ENCODE data around the gene UBQLNL. TPM values are rescaled to one million over a fixed set of nuclear protein-coding genes. Genes with fewer than 3 reads are reported as not detected.

Gene UBQLNL
- total RNA-seq, 2 experiments from 2014 or later: 0.30 to 0.50 TPM

DNA sequence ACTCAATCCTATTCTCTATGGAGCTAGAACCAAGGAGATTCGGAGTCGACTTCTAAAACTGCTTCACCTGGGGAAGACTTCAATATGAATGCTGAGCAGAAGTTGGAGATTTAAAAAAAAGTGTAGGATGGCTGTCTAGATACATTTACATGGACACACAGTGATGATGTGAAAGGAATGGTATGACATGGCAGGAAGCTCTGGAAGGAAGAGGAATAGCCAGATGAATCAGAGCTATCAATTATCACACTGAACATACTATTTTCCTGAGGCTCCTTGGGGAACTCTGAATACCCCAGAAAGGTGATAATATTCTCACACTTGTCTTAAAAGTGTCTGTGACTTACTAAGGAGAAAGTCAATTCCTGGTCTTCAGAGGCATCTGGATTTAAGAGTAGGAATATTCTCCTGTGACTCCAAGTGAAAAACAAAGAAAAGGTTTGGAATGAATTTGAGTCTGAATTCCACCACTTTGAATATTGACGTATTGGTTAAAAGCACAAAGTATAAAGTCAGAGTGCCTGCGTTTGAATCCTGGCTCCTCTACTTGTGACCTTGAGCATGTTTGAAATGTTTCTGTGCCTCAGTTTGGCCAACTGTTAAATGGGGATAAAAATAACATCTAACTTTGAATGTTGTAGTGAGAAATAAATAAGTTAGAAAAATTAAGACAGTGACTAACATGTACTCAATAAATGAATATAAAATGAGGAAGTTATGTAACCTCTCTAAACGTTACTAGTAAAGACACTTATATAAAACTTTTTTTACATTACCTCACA lies 26.7 kb downstream of the UBQLNL start:
- Histone ChIP-seq H3K9me3 (ENCODE audit: control insufficient read depth in 1 of 2, insufficient read depth in 1 of 2, low read length in 2 of 2) (no peaks in the 10 kb centered on the region), H3K27me3 (ENCODE audit: control insufficient read depth in 1 of 2, insufficient read depth in 2 of 2, low read length in 2 of 2) (no peaks in the 10 kb centered on the region), H3K4me3 (ENCODE audit: low read length) (no peak overlapping the region), H3K27ac (ENCODE audit: low read depth in 1 of 2, low read length in 2 of 2) (no peak overlapping the region), H3K36me3 (ENCODE audit: insufficient read depth, low read length) (no peaks in the 10 kb centered on the region), H3K4me1 (ENCODE audit: insufficient read depth, low read length) (no peaks in the 10 kb centered on the region)
- Mint-ChIP-seq H3K9me3 (no peaks in the 10 kb centered on the region), H3K4me3 (no peak overlapping the region), H3K36me3 (ENCODE audit: low read depth) (no peaks in the 10 kb centered on the region), H3K27me3 (peaks cover 10% of the 10 kb centered on the region), H3K4me1 (ENCODE audit: low read depth) (no peaks in the 10 kb centered on the region), H3K27ac (no peak overlapping the region)
- intact Hi-C loops (cut with DNase I, micrococcal nuclease): loop anchor here in 1 of 2 experiments (10.0 kb wide), 1 partner anchor 235 kb away; no protein-coding TSS in a partner anchor
- ChIA-PET POLR2A (no interaction called here), CTCF (no interaction called here)
- ATAC-seq (ENCODE audit: poor library complexity): no peak
- no peak for DNase-seq
- no peak for TF ChIP-seq CTCF (IDR thresholded peaks at IDR 0.05)

GRCh38 chr11:5488798-5489399 lies 27.6 kb downstream of the UBQLNL start:
- H3K4me3 ChIP-seq (ENCODE audit: low read length): no peak overlapping the region
- no peak for TF ChIP-seq CTCF (IDR thresholded peaks at IDR 0.05)
- Mint-ChIP-seq H3K36me3 (ENCODE audit: low read depth) (no peaks in the 10 kb centered on the region), H3K27me3 (peaks cover 10% of the 10 kb centered on the region), H3K27ac (no peak overlapping the region), H3K4me1 (ENCODE audit: low read depth) (no peaks in the 10 kb centered on the region), H3K9me3 (no peaks in the 10 kb centered on the region), H3K4me3 (no peak overlapping the region)
- ChIA-PET CTCF (no interaction called here), POLR2A (no interaction called here)
- intact Hi-C loops (cut with DNase I, micrococcal nuclease): loop anchor here in 1 of 2 experiments (10.0 kb wide), 1 partner anchor 236 kb away; no protein-coding TSS in a partner anchor
- H3K9me3 ChIP-seq (ENCODE audit: control insufficient read depth in 1 of 2, insufficient read depth in 1 of 2, low read length in 2 of 2): no peaks in the 10 kb centered on the region
- no peak for ATAC-seq (ENCODE audit: poor library complexity)
- H3K27ac ChIP-seq (ENCODE audit: low read depth in 1 of 2, low read length in 2 of 2): no peak overlapping the region
- H3K4me1 ChIP-seq (ENCODE audit: insufficient read depth, low read length): no peaks in the 10 kb centered on the region
- DNase-seq: no peak
- no peaks in the 10 kb centered on the region for H3K27me3 ChIP-seq (ENCODE audit: control insufficient read depth in 1 of 2, insufficient read depth in 2 of 2, low read length in 2 of 2)
- H3K36me3 ChIP-seq (ENCODE audit: insufficient read depth, low read length): no peaks in the 10 kb centered on the region

- intact Hi-C loops (cut with DNase I, micrococcal nuclease): loop anchor here in 1 of 2 experiments (10.0 kb wide), 1 partner anchor 236 kb away; no protein-coding TSS in a partner anchor
- Mint-ChIP-seq H3K9me3 (no peaks in the 10 kb centered on the region), H3K4me1 (ENCODE audit: low read depth) (no peaks in the 10 kb centered on the region), H3K4me3 (no peak within 1 kb of the TSS), H3K27ac (no peak within 1 kb of the TSS), H3K27me3 (peaks cover 10% of the 10 kb centered on the region), H3K36me3 (ENCODE audit: low read depth) (no peaks in the 10 kb centered on the region)
- DNase-seq (no peak), ATAC-seq (ENCODE audit: poor library complexity) (no peak)
- CTCF ChIA-PET: no interaction called here
- H3K27me3 ChIP-seq (ENCODE audit: control insufficient read depth in 1 of 2, insufficient read depth in 2 of 2, low read length in 2 of 2): no peaks in the 10 kb centered on the region
- H3K4me1 ChIP-seq (ENCODE audit: insufficient read depth, low read length): no peaks in the 10 kb centered on the region
- no peaks in the 10 kb centered on the region for H3K9me3 ChIP-seq (ENCODE audit: control insufficient read depth in 1 of 2, insufficient read depth in 1 of 2, low read length in 2 of 2)
- H3K36me3 ChIP-seq (ENCODE audit: insufficient read depth, low read length): no peaks in the 10 kb centered on the region
- no peak within 1 kb of the TSS for H3K27ac ChIP-seq (ENCODE audit: low read depth in 1 of 2, low read length in 2 of 2)
- H3K4me3 ChIP-seq (ENCODE audit: low read length): no peak within 1 kb of the TSS
- POLR2A ChIA-PET: no interaction called here
- no peak for TF ChIP-seq CTCF (IDR thresholded peaks at IDR 0.05)
Observed at GRCh38 chr11:5488385-5488784, 28.1 kb downstream of the UBQLNL start, which contains the start of gene OR52D1. OR52D1 (plus strand) TSS chr11:5488685; CDS start chr11:5488707, 22 bp downstream.
